Liver (tissue), 9 donors: Measurements from ENCODE around the gene MRC1. TPM values are rescaled to one million over a fixed set of nuclear protein-coding genes. Genes with fewer than 3 reads are reported as not detected.

ENCODE experiments used
- DNase-seq: peaks from one replicate; pipeline ENCODE4 v3.0.0-alpha.2; 2017; ENCODE audit warnings: low spot score
- H3K27ac ChIP-seq, 2 donors: one replicate each; pipeline ENCODE4 v1.7.0; 2013; ENCODE audit warnings: inconsistent platforms in 2 of 2, low read length in 2 of 2, control low read depth in 1 of 2, low read depth in 1 of 2, mild to moderate bottlenecking in 1 of 2
- H3K27me3 ChIP-seq, 4 donors: one replicate each; pipeline versions ENCODE4 v1.6.1 to v1.7.0; 2013; ENCODE audit warnings: low read length in 3 of 4, inconsistent platforms in 1 of 4, mild to moderate bottlenecking in 1 of 4, moderate library complexity in 1 of 4; ENCODE audit not compliant: control insufficient read depth in 4 of 4, insufficient read depth in 4 of 4
- H3K36me3 ChIP-seq, 4 donors: one replicate each; pipeline versions ENCODE4 v1.6.1 to v1.7.0; 2013; ENCODE audit warnings: low read length in 3 of 4, mild to moderate bottlenecking in 3 of 4, low read depth in 1 of 4, moderate library complexity in 1 of 4; ENCODE audit not compliant: control insufficient read depth in 4 of 4, insufficient read depth in 3 of 4
- H3K4me1 ChIP-seq, 4 donors: one replicate each; pipeline versions ENCODE4 v1.6.1 to v1.7.0; 2013; ENCODE audit warnings: low read length in 3 of 4, mild to moderate bottlenecking in 3 of 4, moderate library complexity in 1 of 4; ENCODE audit not compliant: control insufficient read depth in 4 of 4, insufficient read depth in 4 of 4
- H3K4me3 ChIP-seq, 3 donors: one replicate each; pipeline versions ENCODE4 v1.6.1 to v1.7.0; 2013; ENCODE audit warnings: low read length in 3 of 3, control low read depth in 1 of 3, low read depth in 1 of 3, mild to moderate bottlenecking in 1 of 3
- H3K9ac ChIP-seq, 2 donors: one replicate each; pipeline ENCODE4 v1.7.0; 2013; ENCODE audit warnings: low read length in 2 of 2, mild to moderate bottlenecking in 2 of 2, moderate library complexity in 2 of 2, control low read depth in 1 of 2, low read depth in 1 of 2
- H3K9me3 ChIP-seq, 4 donors: one replicate each; pipeline versions ENCODE4 v1.6.1 to v1.7.0; 2013; ENCODE audit warnings: low read length in 3 of 4; ENCODE audit not compliant: control insufficient read depth in 4 of 4
- ATF3 ChIP-seq: IDR thresholded peaks from 2 replicates; pipeline ENCODE4 v1.6.1; 2016; ENCODE audit warnings: antibody characterized with exemption
- CTCF ChIP-seq: fragments of 150-350 bp; IDR thresholded peaks from 2 replicates; pipeline ENCODE4 v1.5.1; 2017; ENCODE audit warnings: improper control_type of control experiment, low read depth, low read length; ENCODE audit not compliant: missing input control
- EGR1 ChIP-seq, 2 donors: IDR thresholded peaks; 2 replicates each; pipeline ENCODE4 v1.6.1; 2016 to 2018; ENCODE audit warnings: antibody characterized with exemption in 2 of 2, low read depth in 2 of 2
- FOXA1 ChIP-seq: IDR thresholded peaks from 2 replicates; pipeline ENCODE4 v1.6.1; 2016; ENCODE audit warnings: antibody characterized with exemption
- FOXA2 ChIP-seq: IDR thresholded peaks from 2 replicates; pipeline ENCODE4 v1.6.1; 2016; ENCODE audit warnings: antibody characterized with exemption
- GABPA ChIP-seq, 2 donors: IDR thresholded peaks in 1 of 2; conservative IDR thresholded peaks in 1 of 2; 2 replicates each; pipeline ENCODE4 v1.6.1; 2016; ENCODE audit warnings: antibody characterized with exemption in 2 of 2, mild to moderate bottlenecking in 1 of 2, moderate library complexity in 1 of 2
- HNF4A ChIP-seq, 2 donors: conservative IDR thresholded peaks; 2 replicates each; pipeline ENCODE4 v1.6.1; 2016; ENCODE audit warnings: antibody characterized with exemption in 2 of 2, mild to moderate bottlenecking in 2 of 2
- HNF4G ChIP-seq: IDR thresholded peaks from 2 replicates; pipeline ENCODE4 v1.6.1; 2016; ENCODE audit warnings: antibody characterized with exemption
- JUND ChIP-seq, 2 donors: IDR thresholded peaks; 2 replicates each; pipeline ENCODE4 v1.6.1; 2016; ENCODE audit warnings: antibody characterized with exemption in 2 of 2
- MAX ChIP-seq: IDR thresholded peaks from 2 replicates; pipeline ENCODE4 v1.6.1; 2016; ENCODE audit warnings: antibody characterized with exemption
- NR2F2 ChIP-seq: IDR thresholded peaks from 2 replicates; pipeline ENCODE4 v1.6.1; 2016; ENCODE audit warnings: antibody characterized with exemption
- RAD21 ChIP-seq, 2 donors: IDR thresholded peaks; 2 replicates each; pipeline ENCODE4 v1.6.1; 2016; ENCODE audit warnings: antibody characterized with exemption in 2 of 2, mild to moderate bottlenecking in 2 of 2
- SP1 ChIP-seq: IDR thresholded peaks from 2 replicates; pipeline ENCODE4 v1.6.1; 2018; ENCODE audit warnings: antibody characterized with exemption, mild to moderate bottlenecking
- TAF1 ChIP-seq: conservative IDR thresholded peaks from 2 replicates; pipeline ENCODE4 v1.6.1; 2016; ENCODE audit warnings: antibody characterized with exemption, mild to moderate bottlenecking
- YY1 ChIP-seq: IDR thresholded peaks from 2 replicates; pipeline ENCODE4 v1.6.1; 2016; ENCODE audit warnings: antibody characterized with exemption, mild to moderate bottlenecking
- ZBTB33 ChIP-seq: IDR thresholded peaks from 2 replicates; pipeline ENCODE4 v1.6.1; 2016; ENCODE audit warnings: antibody characterized with exemption
- WGBS: extraction: QIAGEN DNeasy Blood & Tissue Kit; methylation state at CpG from one replicate; pipeline ENCODE4 v1.1.7; 2013; 5-methylcytosine and 5-hydroxymethylcytosine counted together
- polyA plus RNA-seq, 2 donors: library from polyadenylated mRNA; stranded (reverse) in 1 of 2; unstranded in 1 of 2; fragments of 200-250 nt in 1 of 2; fragments of >200 nt in 1 of 2; fragmentation: Nextera tagmentation in 1 of 2; extraction: Ambion mirVana in 1 of 2; gene quantifications; one replicate each; pipeline versions ENCODE4 v1.2.1 to v1.2.3, GENCODE V29; 2013 to 2015
- total RNA-seq, 2 donors: library from RNA; depleted of rRNA; stranded (reverse); fragments of >200 nt; gene quantifications; one replicate each; pipeline ENCODE4 v1.2.3, GENCODE V29; 2014
- donor health status: healthy.
- donor health status: healthy.
- donor health status: healthy.
- donor health status: healthy.
- donor health status: healthy.

Gene MRC1
- total and polyA plus RNA-seq, 4 donors: 9.2 to 47.0 (median 34.1) TPM

GRCh38 chr10:17802976-17803375, 6.2 kb upstream of the MRC1 start (continued):
- TF ChIP-seq GABPA (IDR thresholded peaks at IDR 0.05 in 1 of 2, conservative IDR thresholded peaks at IDR 0.05 in 1 of 2) (no peak), ATF3 (no peak)

GRCh38 chr10:17805330-17805729, 3.8 kb upstream of the MRC1 start:
- WGBS: 57% methylated on average over 3 of the region's 3 CpGs

GRCh38 chr10:17805921-17806577, 3.1 kb upstream of the MRC1 start:
- no peak for DNase-seq
- Histone ChIP-seq H3K9ac (no peak overlapping the region), H3K9me3 (no peaks in the 10 kb centered on the region), H3K36me3 (no peaks in the 10 kb centered on the region), H3K27ac (no peak overlapping the region), H3K4me3 (no peak overlapping the region), H3K27me3 (no peaks in the 10 kb centered on the region), H3K4me1 (no peaks in the 10 kb centered on the region)
- WGBS: 51% methylated on average over 7 of the region's 7 CpGs
- TF ChIP-seq MAX (no peak), TAF1 (no peak), NR2F2 (no peak), YY1 (no peak), FOXA1 (no peak), SP1 (no peak), HNF4G (no peak), RAD21 (IDR thresholded peaks at IDR 0.05) (no peak), HNF4A (conservative IDR thresholded peaks at IDR 0.05) (no peak), ZBTB33 (no peak), ATF3 (no peak), GABPA (IDR thresholded peaks at IDR 0.05 in 1 of 2, conservative IDR thresholded peaks at IDR 0.05 in 1 of 2) (no peak), EGR1 (IDR thresholded peaks at IDR 0.05; ENCODE audit: low read depth in 2 of 2) (no peak)

More at GRCh38 chr10:17805330-17805729, 3.8 kb upstream of the MRC1 start:
- DNase-seq: no peak
- no peaks in the 10 kb centered on the region for H3K4me1 ChIP-seq
- no peak overlapping the region for H3K4me3 ChIP-seq
- no peak overlapping the region for H3K27ac ChIP-seq
- no peaks in the 10 kb centered on the region for H3K36me3 ChIP-seq
- no peaks in the 10 kb centered on the region for H3K9me3 ChIP-seq
- TF ChIP-seq FOXA2: no peak
- TF ChIP-seq JUND (IDR thresholded peaks at IDR 0.05): no peak
- no peak for TF ChIP-seq CTCF
- no peak for TF ChIP-seq YY1
- TF ChIP-seq RAD21 (IDR thresholded peaks at IDR 0.05): no peak
- no peak overlapping the region for H3K9ac ChIP-seq
- no peaks in the 10 kb centered on the region for H3K27me3 ChIP-seq
